Upper lobe of left lung (tissue), 4 donors: ENCODE results near the gene MYT1.
A peak's percentile ranks its signal among the peaks of the same experiment; 100 is the strongest.

Experiments used
- POLR2AphosphoS5 ChIP-seq, 2 donors: sonication (generic); formaldehyde crosslinking; IDR thresholded peaks; one replicate each; pipeline ENCODE4 v1.5.1; 2017; ENCODE audit warnings: antibody characterized with exemption in 2 of 2
- TF ChIP-seq, protein P1 (sequence below), 6 experiments: fragments of 450-650 bp in 4 of 6; fragments of 200-600 bp in 2 of 6; sonication (generic) in 2 of 6; IDR thresholded peaks; one replicate each; pipeline ENCODE4 v1.5.1; 2016 to 2019; ENCODE audit warnings: antibody characterized with exemption in 6 of 6

DNA sequence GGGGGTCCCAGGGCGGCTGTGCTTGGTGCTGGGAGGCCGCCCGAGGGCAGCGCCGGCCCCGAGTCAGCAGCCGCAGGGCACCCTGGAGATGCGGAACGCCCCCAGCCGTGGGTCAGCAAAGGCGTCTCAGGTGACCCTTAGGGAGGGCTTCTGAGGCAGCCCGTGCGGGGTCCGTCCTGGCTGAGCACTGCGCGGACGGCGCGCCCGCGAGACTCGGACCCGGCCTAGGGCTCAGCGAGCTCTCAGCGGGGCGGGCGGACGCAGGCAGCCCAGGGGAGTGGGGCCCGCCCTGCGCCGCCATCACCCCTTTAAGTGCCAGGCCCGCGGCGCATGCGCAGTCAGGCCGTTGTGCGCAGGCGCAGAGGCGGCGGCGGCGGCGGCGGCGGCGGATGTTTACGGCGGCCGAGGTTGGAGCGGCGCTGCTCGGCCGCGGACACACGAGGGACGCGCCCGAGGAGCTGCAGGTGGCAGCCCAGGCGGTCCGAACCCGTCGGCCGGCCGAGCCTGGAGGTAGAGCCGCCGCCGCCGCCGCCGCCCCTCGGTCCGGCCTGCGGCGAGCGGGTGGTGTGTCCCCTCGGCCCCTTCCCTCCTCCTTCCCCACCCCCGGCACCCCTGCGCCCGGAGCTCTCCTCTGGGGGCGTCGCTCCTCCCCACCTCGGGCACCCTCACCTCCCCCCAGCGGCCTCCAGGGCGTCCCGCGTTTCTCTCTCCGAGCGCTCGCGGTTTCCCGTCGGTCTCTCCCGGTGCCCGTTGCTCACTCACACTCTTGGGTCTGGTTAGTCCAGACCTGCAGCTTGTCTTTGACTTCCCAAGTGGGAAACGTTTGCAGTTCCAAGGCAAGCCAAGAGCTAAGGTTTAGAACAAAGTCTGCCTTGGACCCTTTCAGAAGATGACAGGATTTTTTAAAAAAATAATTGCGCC is 91.4 kb downstream of the MYT1 start, which contains the start of gene PCMTD2:
- peak in 1 of 2 donors; percentile 89 for TF ChIP-seq POLR2AphosphoS5 (IDR thresholded peaks at IDR 0.05)
- TF ChIP-seq, protein P1, sequence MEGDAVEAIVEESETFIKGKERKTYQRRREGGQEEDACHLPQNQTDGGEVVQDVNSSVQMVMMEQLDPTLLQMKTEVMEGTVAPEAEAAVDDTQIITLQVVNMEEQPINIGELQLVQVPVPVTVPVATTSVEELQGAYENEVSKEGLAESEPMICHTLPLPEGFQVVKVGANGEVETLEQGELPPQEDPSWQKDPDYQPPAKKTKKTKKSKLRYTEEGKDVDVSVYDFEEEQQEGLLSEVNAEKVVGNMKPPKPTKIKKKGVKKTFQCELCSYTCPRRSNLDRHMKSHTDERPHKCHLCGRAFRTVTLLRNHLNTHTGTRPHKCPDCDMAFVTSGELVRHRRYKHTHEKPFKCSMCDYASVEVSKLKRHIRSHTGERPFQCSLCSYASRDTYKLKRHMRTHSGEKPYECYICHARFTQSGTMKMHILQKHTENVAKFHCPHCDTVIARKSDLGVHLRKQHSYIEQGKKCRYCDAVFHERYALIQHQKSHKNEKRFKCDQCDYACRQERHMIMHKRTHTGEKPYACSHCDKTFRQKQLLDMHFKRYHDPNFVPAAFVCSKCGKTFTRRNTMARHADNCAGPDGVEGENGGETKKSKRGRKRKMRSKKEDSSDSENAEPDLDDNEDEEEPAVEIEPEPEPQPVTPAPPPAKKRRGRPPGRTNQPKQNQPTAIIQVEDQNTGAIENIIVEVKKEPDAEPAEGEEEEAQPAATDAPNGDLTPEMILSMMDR (IDR thresholded peaks at IDR 0.05), result peak in 1 of 6 experiments; percentile 34
